ENCODE measurements around the gene EMC7. TPM values are rescaled to one million over a fixed set of nuclear protein-coding genes. Genes with fewer than 3 reads are reported as not detected.
A peak's percentile ranks its signal among the peaks of the same experiment; 100 is the strongest.
"Not testable (repeated sequence)": the region's sequence is repeated elsewhere in the genome, so short reads cannot be mapped to it uniquely, and the experiment has no call there.

Gene EMC7
- 82.3 TPM for polyA plus RNA-seq (ENCODE audit: insufficient read length)
- long read RNA-seq, donor 1, transcript EMC7-201 (5 exons, 1,155 nt), result major isoform, 75 of 76 reads
- long read RNA-seq, donor 1, partial matches to known transcripts, result 0 of 76 reads
- long read RNA-seq, donor 1, other reads (novel, unspliced or antisense), result 0 of 76 reads
- long read RNA-seq, donor 2, transcript EMC7-201 (5 exons, 1,155 nt), result major isoform, 73 of 78 reads
- long read RNA-seq, donor 2, partial matches to known transcripts, result 0 of 78 reads
- long read RNA-seq, donor 2, other reads (novel, unspliced or antisense), result 5 of 78 reads
- long read RNA-seq, donor 3, transcript EMC7-201 (5 exons, 1,155 nt), result major isoform, 59 of 66 reads
- long read RNA-seq, donor 3, partial matches to known transcripts, result 6 of 66 reads
- long read RNA-seq, donor 3, other reads (novel, unspliced or antisense), result 0 of 66 reads
- long read RNA-seq, donor 4, transcript EMC7-201 (5 exons, 1,155 nt), result major isoform, 6 of 6 reads
- long read RNA-seq, donor 4, partial matches to known transcripts, result 0 of 6 reads
- long read RNA-seq, donor 4, other reads (novel, unspliced or antisense), result 0 of 6 reads
- long read RNA-seq, donor 5, transcript EMC7-201 (5 exons, 1,155 nt), result major isoform, 203 of 236 reads
- long read RNA-seq, donor 5, partial matches to known transcripts, result 25 of 236 reads
- long read RNA-seq, donor 5, other reads (novel, unspliced or antisense), result 7 of 236 reads
- long read RNA-seq, donor 6, transcript EMC7-201 (5 exons, 1,155 nt), result major isoform, 84 of 95 reads
- long read RNA-seq, donor 6, partial matches to known transcripts, result 11 of 95 reads
- long read RNA-seq, donor 6, other reads (novel, unspliced or antisense), result 0 of 95 reads
- long read RNA-seq, donor 7, transcript EMC7-201 (5 exons, 1,155 nt), result major isoform, 116 of 121 reads
- long read RNA-seq, donor 7, partial matches to known transcripts, result 0 of 121 reads
- long read RNA-seq, donor 7, other reads (novel, unspliced or antisense), result 5 of 121 reads
- long read RNA-seq, donor 8, transcript EMC7-201 (5 exons, 1,155 nt), result major isoform, 31 of 33 reads
- long read RNA-seq, donor 8, partial matches to known transcripts, result 0 of 33 reads
- long read RNA-seq, donor 8, other reads (novel, unspliced or antisense), result 0 of 33 reads

DNA sequence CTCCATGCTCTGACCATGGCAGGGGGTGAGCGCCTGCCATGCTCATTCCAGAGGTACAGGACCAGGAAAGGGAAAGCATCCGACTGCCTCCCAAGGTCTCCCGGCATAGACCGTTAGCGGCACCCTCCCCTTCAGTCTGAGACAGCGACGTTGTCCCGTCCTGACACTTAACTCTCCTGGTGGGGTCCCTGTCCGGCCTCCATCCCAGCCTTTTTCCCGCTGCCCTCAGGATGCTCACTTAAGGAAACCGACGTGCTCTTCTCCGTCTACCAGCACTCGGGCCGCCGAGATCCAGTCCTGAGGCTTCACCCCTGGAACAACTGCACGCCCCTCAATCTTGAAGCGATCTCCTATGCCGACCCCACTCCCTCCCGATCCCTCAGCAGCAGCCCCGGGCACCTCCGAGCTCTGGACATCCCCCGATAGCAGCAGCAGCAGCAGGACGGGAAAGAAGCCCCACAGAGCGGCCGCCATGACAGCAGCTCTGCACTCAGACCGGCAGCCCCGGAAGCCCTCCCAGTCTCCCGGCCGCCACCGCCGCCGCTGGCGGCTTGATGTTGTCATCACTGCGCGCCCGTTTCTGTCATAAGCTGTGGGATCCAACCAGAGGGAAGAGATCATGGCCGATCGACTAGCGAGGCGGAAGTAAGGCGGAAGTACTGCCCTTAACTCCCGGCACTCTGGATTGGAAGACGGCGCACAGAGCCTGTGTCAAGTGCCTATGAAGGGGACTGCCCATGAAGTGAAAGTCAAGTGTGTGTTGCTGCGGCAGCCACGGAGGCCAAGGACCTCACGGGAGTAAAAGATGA, at the start of gene EMC7, which contains the start of gene PGBD4:
Gene EMC7 (minus strand): TSS at position 497 of the 809 bp plus-strand sequence. CDS start 23 bp downstream, at position 474.
Gene PGBD4 (plus strand): TSS at position 718 of the 809 bp plus-strand sequence. CDS start 449 bp downstream, outside the sequence.
- peak; percentile 99 for DNase-seq

DNA sequence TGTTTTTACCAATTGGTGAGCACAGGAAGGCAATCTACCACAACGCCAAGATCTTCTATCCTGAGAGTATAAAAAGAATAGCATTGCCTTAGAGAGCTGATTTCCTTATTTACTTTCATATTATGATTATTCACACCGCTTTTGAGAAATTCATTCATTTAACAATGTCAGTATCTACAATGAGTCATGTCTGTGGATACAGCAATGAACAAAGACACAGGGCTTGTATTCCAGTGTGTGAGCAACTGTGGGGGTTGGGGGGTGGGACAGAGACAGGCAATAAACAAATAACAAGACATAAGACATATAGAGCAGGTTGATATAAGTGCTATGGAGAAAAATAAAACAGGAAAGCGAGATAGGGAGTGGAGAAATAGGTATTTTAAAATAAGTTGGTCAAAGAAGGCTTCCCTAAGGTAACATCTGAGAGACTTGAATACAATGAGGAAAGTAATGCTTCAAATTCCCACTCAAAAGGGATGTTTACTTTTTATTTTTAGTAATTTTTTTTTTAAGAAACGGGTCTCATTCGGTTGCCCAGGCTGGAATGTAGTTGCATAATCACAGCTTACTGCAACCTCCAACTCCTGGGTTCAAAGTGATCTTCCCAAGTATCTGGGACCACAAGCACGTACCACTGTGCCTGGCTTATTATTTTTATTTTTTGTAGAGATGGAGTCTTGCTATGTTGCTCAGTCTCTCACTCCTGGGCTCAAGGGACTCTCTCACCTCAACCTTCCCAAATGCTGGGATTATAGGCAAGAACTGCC, 45.9 kb upstream of the EMC7 start:
- DNase-seq, result no peak

DNA sequence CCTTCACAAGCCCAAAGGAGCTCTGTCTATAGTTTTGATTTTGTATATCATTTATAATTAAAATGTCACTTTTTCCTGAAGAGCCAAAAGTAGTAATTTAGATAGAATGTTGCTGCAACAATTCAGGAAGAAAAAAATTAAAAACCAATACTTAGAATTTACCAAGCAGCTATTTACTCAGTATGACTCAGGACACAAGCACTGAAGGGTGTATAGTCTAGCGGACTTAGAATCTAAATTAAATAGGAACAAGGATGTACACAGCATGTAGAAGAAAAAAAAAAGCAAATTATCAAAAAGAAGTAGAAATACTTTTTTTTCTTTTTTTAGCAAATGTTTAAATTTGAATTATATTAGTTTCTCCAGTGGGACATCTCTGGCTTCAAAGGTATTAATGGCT, 31.8 kb upstream of the EMC7 start:
- no peak for DNase-seq

DNA sequence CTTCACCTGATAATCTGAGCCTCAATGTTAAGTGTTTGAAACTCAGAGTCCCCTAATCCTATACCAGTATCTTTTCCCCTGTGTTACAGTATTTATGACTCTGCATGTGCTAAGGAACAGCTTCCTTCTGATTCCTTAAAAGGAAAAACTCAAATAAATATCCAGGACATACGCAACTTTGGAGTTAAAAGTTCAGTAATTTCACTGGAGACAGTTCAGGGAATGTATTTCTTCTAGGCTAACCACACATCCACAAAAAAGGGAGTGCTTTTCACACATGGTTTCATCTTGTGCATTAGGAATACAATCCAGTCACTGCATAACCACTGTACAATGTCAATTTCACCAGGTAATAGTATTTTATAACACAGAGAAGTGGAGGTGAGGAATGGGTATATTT, 31.2 kb upstream of the EMC7 start:
- no peak for DNase-seq

DNA sequence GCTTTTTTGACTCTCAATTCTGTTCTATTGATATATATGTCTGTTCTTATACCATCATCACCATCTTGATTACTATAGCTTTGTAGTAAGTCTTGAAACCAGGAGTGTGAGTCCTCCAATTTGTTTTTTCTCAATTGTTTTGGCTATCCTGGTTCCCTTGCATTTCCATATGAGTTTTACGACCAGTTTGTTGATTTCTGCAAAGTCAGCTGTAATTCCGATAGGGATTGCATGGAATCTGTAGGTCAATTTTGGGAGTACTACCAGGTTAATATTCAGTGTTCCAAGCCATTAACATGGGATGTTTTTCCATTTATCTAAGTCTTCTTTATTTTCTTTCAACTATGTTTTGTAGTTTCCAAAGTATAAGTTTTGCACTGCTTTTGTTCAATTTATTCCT, 27.2 kb upstream of the EMC7 start:
- no peak for DNase-seq

DNA sequence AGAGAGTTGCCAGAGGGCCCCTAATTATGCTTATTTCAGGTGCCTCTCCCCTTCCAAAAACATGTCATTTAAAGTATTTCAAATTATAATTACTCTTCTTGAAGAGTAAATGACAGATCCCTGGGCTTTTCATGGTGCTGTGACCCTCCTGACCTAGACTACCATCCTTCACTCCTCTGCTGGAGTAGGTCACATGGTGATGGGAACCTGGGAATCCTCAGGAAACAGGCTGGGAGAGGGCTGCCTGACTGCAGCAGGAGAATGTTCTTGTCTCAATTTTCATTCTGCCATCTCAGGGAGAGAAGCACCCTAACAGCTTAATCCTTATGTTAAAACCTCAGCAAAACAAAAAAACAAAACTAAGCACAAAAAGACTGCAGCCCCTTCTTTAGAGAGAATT, 24.9 kb upstream of the EMC7 start:
- DNase-seq, result no peak

GRCh38 chr15:34125945-34126344, 24.3 kb upstream of the EMC7 start:
- DNase-seq, result no peak

DNA sequence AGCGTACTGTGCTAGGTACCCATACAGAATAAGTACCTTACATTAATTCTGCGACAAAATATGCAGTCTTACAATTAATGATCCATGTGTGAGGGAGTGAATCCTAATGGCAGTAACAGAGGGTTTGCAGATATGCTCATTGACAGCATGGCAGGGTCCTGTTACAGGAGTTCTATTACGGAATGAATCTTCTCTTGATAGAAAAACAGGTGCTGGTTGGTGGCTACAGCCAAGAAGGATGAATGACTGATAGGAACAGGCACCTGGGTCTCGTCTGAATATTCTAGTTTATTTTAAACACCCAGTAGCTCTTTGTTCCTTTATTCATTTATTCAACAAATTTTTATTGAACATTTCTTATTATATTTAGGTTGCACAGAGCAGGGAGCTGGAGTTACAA, 23.0 kb upstream of the EMC7 start:
- DNase-seq, result no peak

GRCh38 chr15:34122771-34123183, 21.1 kb upstream of the EMC7 start:
- no peak for DNase-seq

DNA sequence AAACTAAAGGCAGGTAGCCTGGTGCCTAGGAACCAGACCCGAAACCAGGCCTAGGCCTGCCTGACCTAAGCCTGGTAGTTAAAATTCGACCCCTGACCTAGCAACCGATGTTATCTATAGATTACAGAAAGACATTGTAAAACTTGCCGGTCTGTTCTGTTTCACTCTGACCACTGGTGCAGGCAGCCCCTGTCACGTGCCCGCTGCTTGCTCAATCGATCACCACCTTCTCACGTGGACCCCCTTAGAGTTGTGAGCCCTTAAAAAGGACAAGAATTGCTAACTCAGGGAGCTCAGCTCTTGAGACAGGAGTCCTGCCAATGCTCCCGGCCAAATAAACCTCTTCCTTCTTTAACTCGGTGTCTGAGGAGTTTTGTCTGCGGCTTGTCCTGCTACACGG, 20.1 kb upstream of the EMC7 start:
- not testable (repeated sequence) for DNase-seq

GRCh38 chr15:34120420-34120819, 18.8 kb upstream of the EMC7 start:
- DNase-seq, result not testable (repeated sequence)

- no peak for DNase-seq
These were observed 17.6 kb upstream of the EMC7 start for GRCh38 chr15:34119291-34119690.

GRCh38 chr15:34116620-34117019, 15.0 kb upstream of the EMC7 start:
- DNase-seq, result no peak

- no peak for DNase-seq
These were observed 13.1 kb upstream of the EMC7 start for GRCh38 chr15:34114739-34115138.

DNA sequence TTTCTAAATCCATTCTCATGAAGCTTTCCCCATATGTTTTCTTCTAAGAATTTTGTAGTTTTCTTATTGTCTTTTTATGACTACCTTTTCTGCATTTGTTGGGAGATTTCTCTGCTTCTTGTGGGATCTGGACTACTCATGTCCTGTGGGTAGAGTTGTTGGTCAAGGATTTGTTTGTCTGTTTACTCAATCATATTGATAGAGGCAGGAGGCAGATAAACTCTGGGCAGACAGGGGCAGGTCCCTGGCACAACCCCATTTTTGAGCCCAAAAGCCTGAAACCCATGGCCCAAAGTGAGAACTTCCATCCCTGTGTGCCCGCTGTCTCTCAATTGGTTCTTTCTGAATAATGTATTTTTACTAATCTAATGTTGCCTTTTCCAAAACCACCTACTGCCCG, 12.6 kb upstream of the EMC7 start:
- no peak for DNase-seq

DNA sequence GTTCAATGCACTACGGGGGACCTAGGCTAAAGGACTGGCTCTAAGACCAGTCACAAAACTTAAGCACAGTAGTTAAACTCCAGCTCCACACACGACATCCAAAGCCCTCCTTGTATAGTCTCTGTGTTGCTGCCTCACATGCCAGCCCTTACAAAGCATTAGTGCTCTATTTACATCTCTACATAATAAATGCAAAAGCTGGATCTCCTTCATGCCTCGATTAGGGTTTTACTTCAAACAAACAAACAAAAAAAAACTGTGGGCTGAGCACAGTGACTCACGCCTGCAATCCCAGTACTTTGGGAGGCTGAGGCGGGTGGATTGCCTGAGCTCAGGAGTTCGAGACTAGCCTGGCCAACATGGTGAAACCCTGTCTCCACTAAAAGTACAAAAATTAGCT, 9.8 kb upstream of the EMC7 start:
- DNase-seq, result no peak

DNA sequence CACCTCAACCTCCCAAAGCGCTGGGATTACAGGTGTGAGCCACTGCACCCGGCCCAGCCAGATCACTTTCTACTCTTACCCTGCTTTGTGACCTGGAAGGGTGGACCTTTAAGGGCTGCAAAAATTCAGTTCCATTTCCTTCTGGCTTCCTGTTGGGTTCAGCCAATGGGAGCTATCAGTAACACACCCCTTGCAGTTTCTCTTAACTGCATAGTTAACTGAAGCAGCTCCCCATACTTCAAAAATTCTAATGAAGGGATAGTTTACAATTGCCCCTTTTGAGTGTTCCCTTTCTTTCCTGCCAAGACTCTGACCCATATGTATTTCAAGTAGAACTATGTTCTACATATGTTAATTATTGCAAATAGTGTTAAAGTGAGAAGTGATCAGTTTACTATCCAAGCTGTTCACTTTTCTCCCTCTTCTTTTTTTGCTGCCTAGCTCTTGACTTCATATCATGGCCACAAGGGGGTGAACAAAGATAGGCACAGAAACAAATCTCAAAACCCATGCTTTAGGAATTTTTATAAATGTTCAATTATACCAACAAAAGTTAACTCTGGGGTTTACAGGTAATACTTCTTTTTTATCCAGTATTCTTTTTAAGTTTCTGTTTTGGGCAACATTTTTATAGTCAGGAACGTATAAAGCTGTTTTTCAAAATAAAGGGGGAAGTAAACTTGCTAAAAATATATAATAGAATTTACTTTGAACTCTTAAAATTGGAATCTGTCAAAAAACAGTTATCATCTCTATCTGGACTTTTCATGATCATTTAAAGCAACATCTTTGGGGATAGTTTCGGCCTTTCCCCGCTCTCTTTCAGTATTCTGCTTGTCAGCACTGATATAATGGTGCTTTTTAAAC, 8.4 kb upstream of the EMC7 start:
- no peak for DNase-seq

DNA sequence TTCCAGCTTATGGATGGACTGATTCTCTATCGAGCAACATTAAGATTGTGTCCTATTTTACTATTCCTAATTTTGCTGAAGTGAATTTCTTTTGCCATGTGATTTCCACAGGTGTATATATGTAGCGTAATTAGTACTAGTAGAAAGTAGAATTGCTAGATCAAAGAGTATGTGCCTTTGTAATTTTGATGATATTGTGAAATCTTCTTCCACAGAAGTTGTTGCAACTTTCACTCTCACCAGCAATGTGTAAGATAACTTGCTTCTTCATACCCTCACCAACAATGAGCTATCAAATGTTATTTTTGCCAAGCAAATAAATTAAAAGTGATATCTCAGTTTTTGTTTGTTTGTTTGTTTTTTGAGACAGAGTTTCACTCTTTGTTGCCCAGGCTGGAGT, 5.7 kb upstream of the EMC7 start:
- no peak for DNase-seq

DNA sequence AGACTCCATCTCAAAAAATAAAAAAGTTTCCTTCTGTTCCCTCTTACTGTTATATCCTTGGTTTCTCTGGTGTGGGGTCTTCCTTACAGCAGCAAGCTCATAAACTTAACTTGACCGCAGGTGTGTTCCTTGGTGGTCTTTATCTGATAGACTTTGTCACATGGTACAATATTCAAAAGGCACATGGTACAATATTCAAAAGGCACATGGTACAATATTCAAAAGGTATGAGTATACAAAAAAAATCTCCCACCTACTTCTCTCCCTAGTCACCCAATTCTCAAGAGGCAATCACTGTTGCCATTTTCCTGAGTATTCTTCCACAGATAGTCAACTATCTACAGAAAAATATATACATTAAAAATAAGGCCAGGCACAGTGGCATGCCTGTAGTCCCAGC, 4.8 kb upstream of the EMC7 start:
- DNase-seq, result no peak
